IPS-NIHi7 (cell line): ENCODE data around the gene RNF187.

Source experiments
- DNase-seq: peaks from one replicate; pipeline ENCODE4 v3.0.0; 2012; ENCODE audit warnings: mixed read lengths; ENCODE audit errors: extremely low spot score

Gene RNF187

GRCh38 chr1:228487336-228488124 is at the start of gene RNF187:
TSS of gene RNF187 (plus strand) at chr1:228487382.
- DNase-seq = peak; percentile 50

GRCh38 chr1:228437424-228437962 is 49.7 kb upstream of the RNF187 start:
- no peak for DNase-seq

- DNase-seq = no peak
Measured at GRCh38 chr1:228438266-228438665, 48.9 kb upstream of the RNF187 start.

- no peak for DNase-seq
Measured at GRCh38 chr1:228440761-228441500, 46.3 kb upstream of the RNF187 start.

- no peak for DNase-seq
Measured at GRCh38 chr1:228443395-228443794, 43.8 kb upstream of the RNF187 start.

- DNase-seq = no peak
Measured at GRCh38 chr1:228445490-228445842, 41.7 kb upstream of the RNF187 start.

- peak; percentile 66 for DNase-seq
Measured at GRCh38 chr1:228445843-228446650, 41.1 kb upstream of the RNF187 start.

GRCh38 chr1:228446852-228447251 is 40.3 kb upstream of the RNF187 start:
- peak; percentile 48 for DNase-seq

- DNase-seq = no peak
Measured at GRCh38 chr1:228448372-228448771, 38.8 kb upstream of the RNF187 start.

- no peak for DNase-seq
Measured at GRCh38 chr1:228450200-228450599, 37.0 kb upstream of the RNF187 start.

- DNase-seq = no peak
Measured at GRCh38 chr1:228452194-228453021, 34.8 kb upstream of the RNF187 start.

GRCh38 chr1:228453022-228453560 is 34.1 kb upstream of the RNF187 start:
- DNase-seq = no peak

GRCh38 chr1:228453614-228454013 is 33.6 kb upstream of the RNF187 start:
- DNase-seq = no peak

GRCh38 chr1:228454238-228454637 is 32.9 kb upstream of the RNF187 start:
- DNase-seq = no peak

GRCh38 chr1:228455715-228456114 is 31.5 kb upstream of the RNF187 start:
- no peak for DNase-seq

- no peak for DNase-seq
Measured at GRCh38 chr1:228456252-228457016, 30.7 kb upstream of the RNF187 start.

- DNase-seq = no peak
Measured at GRCh38 chr1:228457017-228457395, 30.2 kb upstream of the RNF187 start.

GRCh38 chr1:228457396-228458176 is 29.6 kb upstream of the RNF187 start:
- DNase-seq = peak; percentile 93
